Trophoblast cell (in vitro differentiated cells and primary cell): Measurements from ENCODE around the gene COL23A1.
"Not testable (repeated sequence)": the region's sequence is repeated elsewhere in the genome, so short reads cannot be mapped to it uniquely, and the experiment has no call there.

Experiments used
- DNase-seq, 2 donors: peaks; one replicate each; pipeline ENCODE4 v3.0.0-alpha.2; 2016
- H2AFZ ChIP-seq: 2 replicates; pipeline ENCODE4 v1.6.1; 2013; ENCODE audit warnings: low read length, moderate library complexity, mild to moderate bottlenecking; ENCODE audit not compliant: insufficient read depth, poor library complexity
- H2AK5ac ChIP-seq: 2 replicates; pipeline ENCODE4 v1.6.1; 2013; ENCODE audit warnings: mild to moderate bottlenecking, low read length
- H2BK120ac ChIP-seq: 2 replicates; pipeline ENCODE4 v1.6.1; 2013; ENCODE audit warnings: low read length, mild to moderate bottlenecking, moderate library complexity; ENCODE audit not compliant: insufficient read depth, poor library complexity
- H2BK12ac ChIP-seq: 2 replicates; pipeline ENCODE4 v1.6.1; 2013; ENCODE audit warnings: mild to moderate bottlenecking, low read length, moderate library complexity
- H2BK5ac ChIP-seq: 2 replicates; pipeline ENCODE4 v1.6.1; 2013; ENCODE audit warnings: low read length, low read depth, moderate library complexity, mild to moderate bottlenecking; ENCODE audit not compliant: poor library complexity
- H3K14ac ChIP-seq: 2 replicates; pipeline ENCODE4 v1.6.1; 2013; ENCODE audit warnings: mild to moderate bottlenecking, low read length
- H3K18ac ChIP-seq: 2 replicates; pipeline ENCODE4 v1.6.1; 2013; ENCODE audit warnings: mild to moderate bottlenecking, low read length
- H3K23ac ChIP-seq: 2 replicates; pipeline ENCODE4 v1.6.1; 2013; ENCODE audit warnings: low read length
- H3K27ac ChIP-seq: 2 replicates; pipeline ENCODE4 v1.5.1; 2013; ENCODE audit warnings: low read depth, mild to moderate bottlenecking, inconsistent platforms, low read length, moderate library complexity
- H3K27me3 ChIP-seq: 2 replicates; pipeline ENCODE4 v1.6.1; 2013; ENCODE audit warnings: inconsistent platforms, mild to moderate bottlenecking, low read length, moderate library complexity; ENCODE audit not compliant: insufficient read depth
- H3K36me3 ChIP-seq, 2 experiments: 1 replicate in 1 of 2; 2 replicates in 1 of 2; pipeline ENCODE4 v1.6.1; 2013; ENCODE audit warnings: low read length in 2 of 2, mild to moderate bottlenecking in 2 of 2, moderate library complexity in 1 of 2; ENCODE audit not compliant: insufficient read depth in 2 of 2, control insufficient read depth in 1 of 2
- H3K4ac ChIP-seq: 2 replicates; pipeline ENCODE4 v1.6.1; 2013; ENCODE audit warnings: low read depth, mild to moderate bottlenecking, low read length, moderate library complexity
- H3K4me1 ChIP-seq, 2 experiments: 1 replicate in 1 of 2; 2 replicates in 1 of 2; pipeline ENCODE4 v1.6.1; 2013; ENCODE audit warnings: low read length in 2 of 2, mild to moderate bottlenecking in 2 of 2, moderate library complexity in 1 of 2; ENCODE audit not compliant: insufficient read depth in 2 of 2, control insufficient read depth in 1 of 2
- H3K4me2 ChIP-seq: 2 replicates; pipeline ENCODE4 v1.6.1; 2013; ENCODE audit warnings: inconsistent platforms, mild to moderate bottlenecking, low read length, moderate library complexity
- H3K4me3 ChIP-seq: 2 replicates; pipeline ENCODE4 v1.5.1; 2013; ENCODE audit warnings: mild to moderate bottlenecking, low read depth, low read length, inconsistent platforms
- H3K79me1 ChIP-seq: one replicate; pipeline ENCODE4 v1.6.1; 2013; ENCODE audit warnings: low read length
- H3K79me2 ChIP-seq: 2 replicates; pipeline ENCODE4 v1.6.1; 2013; ENCODE audit warnings: low read length, mild to moderate bottlenecking; ENCODE audit not compliant: control insufficient read depth, insufficient read depth, poor library complexity
- H3K9ac ChIP-seq: 2 replicates; pipeline ENCODE4 v1.6.1; 2013; ENCODE audit warnings: mild to moderate bottlenecking, low read length
- H3K9me3 ChIP-seq: 2 replicates; pipeline ENCODE4 v1.6.1; 2013; ENCODE audit warnings: low read depth, mild to moderate bottlenecking, control low read depth, inconsistent platforms, low read length; ENCODE audit not compliant: insufficient read depth
- H4K12ac ChIP-seq: 2 replicates; pipeline ENCODE4 v1.6.1; 2013; ENCODE audit warnings: low read depth, mild to moderate bottlenecking, low read length, moderate library complexity
- H4K8ac ChIP-seq: 2 replicates; pipeline ENCODE4 v1.6.1; 2013; ENCODE audit warnings: low read depth, mild to moderate bottlenecking, low read length, moderate library complexity
- H4K91ac ChIP-seq: one replicate; pipeline ENCODE4 v1.6.1; 2013; ENCODE audit warnings: low read depth, mild to moderate bottlenecking, low read length, moderate library complexity
- WGBS: extraction: QIAGEN DNeasy Blood & Tissue Kit; methylation state at CpG from one replicate; pipeline ENCODE4 v1.1.7; 2013; ENCODE audit warnings: missing lambda C conversion rate; ENCODE audit not compliant: insufficient read length, insufficient coverage; ENCODE audit errors: extremely low coverage; 5-methylcytosine and 5-hydroxymethylcytosine counted together

COL23A1 gene

DNA sequence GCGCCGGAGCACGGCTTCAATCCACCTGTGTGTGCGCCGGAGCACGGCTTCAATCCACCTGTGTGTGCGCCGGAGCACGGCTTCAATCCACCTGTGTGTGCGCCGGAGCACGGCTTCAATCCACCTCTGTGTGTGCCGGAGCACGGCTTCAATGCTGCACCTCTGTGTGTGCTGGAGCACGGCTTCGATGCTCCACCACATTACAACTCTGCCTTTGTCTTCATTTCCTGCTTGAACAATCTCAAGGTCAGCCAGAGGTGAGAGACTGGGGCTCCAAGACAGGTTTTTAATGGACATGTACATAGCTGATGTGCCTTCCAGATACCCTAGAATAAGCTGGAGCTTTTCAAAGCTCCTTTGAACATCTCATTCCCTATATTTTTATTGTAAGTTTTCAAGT lies 287.9 kb downstream of the COL23A1 start:
- WGBS = no CpG with 5 or more reads among the region's 16 CpGs
- H3K79me2 ChIP-seq, H3K27me3 ChIP-seq, H3K4me3 ChIP-seq, H2BK5ac ChIP-seq, H4K8ac ChIP-seq, H3K18ac ChIP-seq, H4K12ac ChIP-seq, H3K4me1 ChIP-seq, H4K91ac ChIP-seq, H2BK120ac ChIP-seq, H3K23ac ChIP-seq, H3K27ac ChIP-seq, H3K36me3 ChIP-seq, H2AK5ac ChIP-seq, H3K4ac ChIP-seq, H3K9ac ChIP-seq, H2AFZ ChIP-seq, H3K14ac ChIP-seq, DNase-seq, H2BK12ac ChIP-seq, H3K4me2 ChIP-seq, H3K79me1 ChIP-seq, H3K9me3 ChIP-seq: not testable (repeated sequence)

DNA sequence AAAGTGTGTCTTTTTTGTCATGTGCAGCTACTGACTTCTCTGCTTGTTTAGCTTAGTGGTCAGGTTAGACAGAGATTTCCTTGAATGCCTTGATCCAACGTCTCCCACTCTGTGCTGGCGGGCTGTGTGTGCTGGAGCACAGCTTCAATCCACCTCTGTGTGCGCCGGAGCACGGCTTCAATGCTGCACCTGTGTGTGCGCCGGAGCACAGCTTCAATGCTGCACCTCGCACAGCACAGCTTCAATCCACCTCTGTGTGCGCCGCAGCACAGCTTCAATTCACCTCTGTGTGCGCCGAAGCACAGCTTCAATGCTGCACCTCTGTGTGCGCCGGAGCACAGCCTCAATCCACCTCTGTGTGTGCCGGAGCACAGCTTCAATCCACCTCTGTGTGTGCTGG lies 288.6 kb downstream of the COL23A1 start:
- Histone ChIP-seq H3K23ac (no peak overlapping the region), H3K4me1 (no peaks in the 10 kb centered on the region), H3K4ac (no peak overlapping the region), H3K18ac (no peak overlapping the region), H2BK12ac (no peak overlapping the region), H4K8ac (no peak overlapping the region), H2AK5ac (no peak overlapping the region), H3K79me1 (no peaks in the 10 kb centered on the region), H3K4me2 (no peak overlapping the region), H2BK5ac (no peak overlapping the region), H3K27ac (no peak overlapping the region), H3K9ac (no peak overlapping the region), H4K91ac (no peak overlapping the region), H4K12ac (no peak overlapping the region), H3K4me3 (no peak overlapping the region), H3K36me3 (no peaks in the 10 kb centered on the region), H2BK120ac (no peak overlapping the region), H2AFZ (no peak overlapping the region), H3K9me3 (no peaks in the 10 kb centered on the region), H3K79me2 (no peaks in the 10 kb centered on the region), H3K14ac (no peak overlapping the region), H3K27me3 (no peaks in the 10 kb centered on the region)
- DNase-seq = no peak
- WGBS = no CpG with 5 or more reads among the region's 15 CpGs

DNA sequence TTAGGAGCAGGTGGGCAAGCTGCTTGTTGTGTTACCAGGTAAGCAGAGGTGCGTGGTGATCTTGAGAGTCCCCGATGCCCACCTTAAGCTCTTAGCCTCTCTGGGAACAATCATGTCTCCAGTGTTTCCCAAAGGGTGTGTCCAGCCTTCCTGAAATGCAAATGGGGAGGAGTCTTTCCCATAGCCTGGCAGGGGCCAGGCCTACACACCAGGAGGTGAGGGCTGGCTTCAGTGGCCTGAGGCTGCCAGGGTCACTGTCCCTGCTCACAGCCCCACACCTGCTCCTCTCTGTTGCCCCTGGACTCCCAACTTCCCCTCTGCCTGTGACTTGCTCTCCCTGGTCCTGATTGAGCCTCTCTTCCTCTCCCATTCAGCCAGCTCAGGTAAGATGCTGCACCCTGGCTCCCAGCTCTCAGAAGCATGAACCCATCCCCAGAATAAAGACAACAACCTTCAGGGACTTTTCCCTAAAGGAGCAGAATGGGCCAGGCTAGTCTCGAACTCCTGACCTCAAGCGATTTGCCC lies 291.8 kb downstream of the COL23A1 start:
- Histone ChIP-seq H2BK12ac (no peak overlapping the region), H4K91ac (no peak overlapping the region), H2AFZ (no peak overlapping the region), H3K36me3 (no peaks in the 10 kb centered on the region), H3K27me3 (no peaks in the 10 kb centered on the region), H3K9ac (no peak overlapping the region), H3K9me3 (no peaks in the 10 kb centered on the region), H3K4me1 (no peaks in the 10 kb centered on the region), H3K79me1 (no peaks in the 10 kb centered on the region), H4K12ac (no peak overlapping the region), H3K4me3 (no peak overlapping the region), H2BK5ac (no peak overlapping the region), H2AK5ac (no peak overlapping the region), H3K18ac (no peak overlapping the region), H3K27ac (no peak overlapping the region), H3K79me2 (no peaks in the 10 kb centered on the region), H2BK120ac (no peak overlapping the region), H4K8ac (no peak overlapping the region), H3K23ac (no peak overlapping the region), H3K4me2 (no peak overlapping the region), H3K4ac (no peak overlapping the region), H3K14ac (no peak overlapping the region)
- no CpG with 5 or more reads among the region's 4 CpGs for WGBS
- DNase-seq = no peak

- Histone ChIP-seq H4K12ac (no peak overlapping the region), H3K18ac (no peak overlapping the region), H4K8ac (no peak overlapping the region), H2BK12ac (no peak overlapping the region), H3K9ac (no peak overlapping the region), H2BK5ac (no peak overlapping the region), H3K79me1 (no peaks in the 10 kb centered on the region), H2BK120ac (no peak overlapping the region), H3K9me3 (no peaks in the 10 kb centered on the region), H3K14ac (no peak overlapping the region), H3K27ac (no peak overlapping the region), H3K4me2 (no peak overlapping the region), H3K27me3 (no peaks in the 10 kb centered on the region), H3K23ac (no peak overlapping the region), H2AFZ (no peak overlapping the region), H3K79me2 (no peaks in the 10 kb centered on the region), H4K91ac (no peak overlapping the region), H3K4me3 (no peak overlapping the region), H3K4ac (no peak overlapping the region), H3K4me1 (no peaks in the 10 kb centered on the region), H3K36me3 (no peaks in the 10 kb centered on the region), H2AK5ac (no peak overlapping the region)
- no CpG with 5 or more reads among the region's 8 CpGs for WGBS
- no peak for DNase-seq
Observed at GRCh38 chr5:178297751-178298150, 292.4 kb downstream of the COL23A1 start.
